GM10248 (cell line): ENCODE data around the gene ACAN.

Experiments
- CTCF ChIA-PET: fragments of 300-600 bp; sonication (Branson Sonifier 250); formaldehyde crosslinking; extraction: SDS; loops from one replicate; lab custom pipeline; 2021; ENCODE audit warnings: antibody characterized with exemption; lab: Yijun Ruan, JAX
- POLR2A ChIA-PET: fragments of 350-650 bp; sonication (Branson Sonifier 250); formaldehyde crosslinking; extraction: SDS; loops from one replicate; lab custom pipeline; 2020; ENCODE audit warnings: antibody characterized with exemption; lab: Yijun Ruan, JAX
- DNase-seq: peaks from one replicate; pipeline ENCODE4 v3.0.0; 2012; ENCODE audit errors: extremely low spot score
- TF ChIP-seq, protein P1 (sequence below): IDR thresholded peaks from 2 replicates; pipeline ENCODE4 v1.5.1; 2012; ENCODE audit warnings: mild to moderate bottlenecking, low read depth; ENCODE audit errors: extremely low read depth, missing control alignments, control extremely low read depth

Gene ACAN

DNA sequence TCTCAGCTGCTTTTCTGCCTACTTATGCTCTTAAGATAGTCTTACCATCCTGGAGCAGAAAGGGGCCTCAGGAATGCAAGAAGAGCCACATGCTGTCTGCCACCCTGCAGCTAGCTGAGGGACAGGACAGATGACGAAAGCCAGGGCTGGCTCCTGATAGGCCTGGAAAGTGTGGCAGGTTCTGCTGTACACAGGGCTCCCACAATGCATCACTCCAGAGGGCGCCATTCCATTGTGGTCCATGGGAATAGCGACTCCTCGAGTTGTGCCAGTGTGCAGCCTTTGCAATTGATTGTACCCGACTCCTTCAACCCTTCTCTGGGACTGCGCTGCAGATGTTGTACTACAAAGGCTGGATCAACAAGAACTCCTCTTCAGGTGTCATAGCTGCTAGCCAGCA, 11.2 kb downstream of the ACAN start:
- ChIA-PET CTCF (no interaction called here), POLR2A (no interaction called here)
- TF ChIP-seq, protein P1, sequence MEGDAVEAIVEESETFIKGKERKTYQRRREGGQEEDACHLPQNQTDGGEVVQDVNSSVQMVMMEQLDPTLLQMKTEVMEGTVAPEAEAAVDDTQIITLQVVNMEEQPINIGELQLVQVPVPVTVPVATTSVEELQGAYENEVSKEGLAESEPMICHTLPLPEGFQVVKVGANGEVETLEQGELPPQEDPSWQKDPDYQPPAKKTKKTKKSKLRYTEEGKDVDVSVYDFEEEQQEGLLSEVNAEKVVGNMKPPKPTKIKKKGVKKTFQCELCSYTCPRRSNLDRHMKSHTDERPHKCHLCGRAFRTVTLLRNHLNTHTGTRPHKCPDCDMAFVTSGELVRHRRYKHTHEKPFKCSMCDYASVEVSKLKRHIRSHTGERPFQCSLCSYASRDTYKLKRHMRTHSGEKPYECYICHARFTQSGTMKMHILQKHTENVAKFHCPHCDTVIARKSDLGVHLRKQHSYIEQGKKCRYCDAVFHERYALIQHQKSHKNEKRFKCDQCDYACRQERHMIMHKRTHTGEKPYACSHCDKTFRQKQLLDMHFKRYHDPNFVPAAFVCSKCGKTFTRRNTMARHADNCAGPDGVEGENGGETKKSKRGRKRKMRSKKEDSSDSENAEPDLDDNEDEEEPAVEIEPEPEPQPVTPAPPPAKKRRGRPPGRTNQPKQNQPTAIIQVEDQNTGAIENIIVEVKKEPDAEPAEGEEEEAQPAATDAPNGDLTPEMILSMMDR, result no peak
- no peak for DNase-seq

DNA sequence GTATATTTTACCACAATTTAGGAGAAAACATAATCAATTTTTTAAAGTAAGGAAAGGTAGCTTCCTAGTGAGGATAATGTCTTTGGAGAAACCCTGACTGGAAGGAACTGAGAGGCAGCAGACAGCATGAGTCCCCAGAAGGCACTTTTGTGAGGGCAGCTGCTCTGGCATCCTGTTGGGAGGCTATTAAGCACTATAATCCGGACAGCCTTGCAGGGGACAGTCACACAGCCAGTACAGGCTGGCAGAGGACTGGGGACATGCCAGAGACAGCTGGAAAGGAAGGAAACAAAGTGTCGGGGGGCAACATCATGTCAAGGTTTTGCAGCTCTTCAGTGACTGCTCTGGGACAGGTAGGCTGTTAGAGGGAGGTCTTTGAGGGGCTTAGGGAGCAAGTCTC, 15.7 kb downstream of the ACAN start:
- DNase-seq, result no peak
- ChIA-PET CTCF (no interaction called here), POLR2A (no interaction called here)
- TF ChIP-seq, protein P1, result no peak

DNA sequence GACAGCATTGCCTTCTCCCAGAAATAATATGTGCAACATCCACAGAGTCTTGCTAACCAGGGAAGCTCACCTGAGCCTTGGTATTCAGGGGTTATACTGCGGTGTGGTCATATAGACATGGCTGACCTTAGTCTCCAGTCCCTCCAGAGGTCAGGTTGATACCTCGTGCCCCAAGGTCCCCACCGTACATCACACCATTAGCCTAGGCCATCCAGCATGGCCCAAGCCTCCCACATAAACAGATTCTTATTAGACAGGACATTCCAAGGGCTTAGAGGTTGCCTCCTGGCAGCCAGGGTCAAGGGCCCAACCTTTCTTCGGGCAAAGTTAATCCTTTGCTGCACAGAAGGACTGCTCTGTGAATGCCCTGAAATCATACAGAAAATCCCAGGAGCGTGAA, 18.8 kb downstream of the ACAN start:
- TF ChIP-seq, protein P1, result no peak
- ChIA-PET POLR2A (no interaction called here), CTCF (no interaction called here)
- no peak for DNase-seq

DNA sequence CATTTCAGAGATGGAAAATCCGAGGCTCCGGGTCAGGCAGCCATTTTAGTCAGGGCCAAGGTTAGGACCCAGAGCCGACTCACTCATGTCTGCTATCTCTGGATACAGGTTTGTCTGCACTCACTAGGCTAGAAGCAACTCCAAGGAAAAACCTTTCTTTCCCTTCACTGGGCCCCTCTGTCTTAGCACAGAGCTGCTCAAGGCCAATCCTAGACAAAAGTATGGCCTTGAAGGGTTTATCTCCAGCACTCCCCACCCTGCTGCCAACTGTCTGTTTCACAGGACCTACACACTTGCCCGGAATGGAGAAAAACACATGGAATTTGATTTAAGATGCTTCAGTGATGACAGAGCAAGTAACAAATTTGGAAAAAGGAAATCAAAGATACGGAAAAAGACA, 25.6 kb downstream of the ACAN start:
- TF ChIP-seq, protein P1, result no peak
- CTCF ChIA-PET, result no interaction called here
- POLR2A ChIA-PET, result no interaction called here
- no peak for DNase-seq

DNA sequence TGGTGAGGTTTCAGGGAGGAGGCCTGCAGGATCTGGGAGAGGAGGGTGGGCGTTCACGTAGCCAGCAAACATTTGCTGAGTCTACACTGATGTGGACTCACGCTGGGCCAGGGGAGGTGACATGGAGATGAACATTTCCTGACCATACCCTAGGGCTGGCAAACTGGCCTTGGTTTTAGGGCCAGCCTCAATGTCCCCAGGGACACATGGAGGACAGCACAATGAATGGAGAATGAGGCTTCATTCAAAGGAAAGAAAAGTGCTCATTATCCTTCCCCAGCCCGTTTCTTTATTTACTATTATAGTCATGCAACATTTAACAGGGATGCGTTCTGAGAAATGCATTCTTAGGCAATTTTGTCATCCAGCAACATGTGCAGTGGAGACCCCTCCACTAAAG, 26.8 kb downstream of the ACAN start:
- no peak for DNase-seq
- ChIA-PET CTCF (no interaction called here), POLR2A (no interaction called here)
- TF ChIP-seq, protein P1, result no peak

DNA sequence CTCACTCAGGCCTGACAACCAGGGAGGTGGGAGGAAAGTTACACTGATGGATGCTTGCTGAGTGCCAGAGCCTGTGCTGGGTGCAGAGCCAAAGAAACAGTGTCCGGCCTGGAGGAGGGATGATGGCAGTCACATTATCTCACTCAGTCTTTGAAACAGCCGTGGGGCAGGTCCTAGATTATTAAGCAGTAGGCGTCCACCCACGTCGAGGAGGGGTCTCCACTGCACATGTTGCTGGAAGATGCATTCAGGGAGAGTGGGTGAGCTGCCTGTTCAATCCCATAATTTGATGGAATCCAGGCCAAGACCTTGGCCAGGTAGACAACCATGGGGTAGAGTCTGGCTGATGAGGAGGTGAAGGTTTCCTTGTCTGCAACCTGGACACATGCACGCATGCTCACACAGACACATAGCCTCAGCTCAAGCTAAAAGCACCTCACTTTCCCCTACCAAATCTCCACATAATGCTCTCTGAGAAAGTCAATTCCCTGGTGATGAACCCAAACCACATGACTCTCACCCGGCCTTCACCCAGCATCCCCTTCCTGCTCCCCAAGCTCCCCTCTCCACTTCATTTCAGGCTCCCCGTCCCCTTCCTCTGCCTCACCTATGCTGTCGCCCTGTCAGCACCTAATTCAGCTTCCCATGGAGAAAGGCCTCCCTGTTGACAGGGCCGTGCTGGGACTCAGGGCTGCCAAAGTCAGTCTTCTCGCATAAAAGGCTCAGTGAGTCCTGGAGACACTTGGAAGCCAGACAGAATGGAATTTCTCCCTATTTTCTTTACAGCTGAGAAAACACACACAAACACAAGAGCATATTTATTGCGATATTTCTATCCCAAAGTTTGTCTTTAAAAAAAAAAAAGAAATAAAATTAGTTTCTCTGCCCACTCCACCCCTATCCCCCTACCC, 29.8 kb downstream of the ACAN start:
- TF ChIP-seq, protein P1, result no peak
- ChIA-PET CTCF (interaction anchor here (2.0 to 3.6 kb wide), 3 partner anchors 8 to 209 kb away, joined by 6 to 18 read pairs (median 12); no protein-coding TSS in a partner anchor), POLR2A (no interaction called here)
- DNase-seq, result no peak
